Central memory CD8-positive, alpha-beta T cell (primary cell): ENCODE results near the gene XIRP2.

Experiments
- ATAC-seq: fragments of 150-1000 bp; cut with Tn5 transposase; replicated peaks from 2 replicates; pipeline ENCODE4 v1.10.0; 2022; ENCODE audit warnings: mild to moderate bottlenecking, moderate FRiP score, moderate number of reproducible peaks; ENCODE audit not compliant: poor library complexity, severe bottlenecking; ENCODE audit errors: extremely low read depth
- DNase-seq, 2 donors: peaks; one replicate each; pipeline ENCODE4 v3.0.0; 2021; ENCODE audit warnings: low spot score in 2 of 2
- H3K27ac Mint-ChIP-seq: one replicate; pipeline ENCODE4 v1.8.0; 2022; ENCODE audit warnings: low read depth, mild to moderate bottlenecking, moderate library complexity, mixed read lengths
- H3K27me3 Mint-ChIP-seq: one replicate; pipeline ENCODE4 v1.8.0; 2022; ENCODE audit warnings: mixed read lengths
- H3K36me3 Mint-ChIP-seq: one replicate; pipeline ENCODE4 v1.8.0; 2022; ENCODE audit warnings: mild to moderate bottlenecking, moderate library complexity, mixed read lengths; ENCODE audit not compliant: insufficient read depth
- H3K4me1 Mint-ChIP-seq: one replicate; pipeline ENCODE4 v1.8.0; 2022; ENCODE audit warnings: mixed read lengths
- H3K4me3 Mint-ChIP-seq: one replicate; pipeline ENCODE4 v1.8.0; 2022; ENCODE audit warnings: mild to moderate bottlenecking, moderate library complexity, mixed read lengths
- H3K9me3 Mint-ChIP-seq: one replicate; pipeline ENCODE4 v1.8.0; 2022; ENCODE audit warnings: mixed read lengths

The XIRP2 gene

GRCh38 chr2:167157523-167157922 is 269.2 kb downstream of the XIRP2 start:
- Mint-ChIP-seq H3K27ac (no peak overlapping the region), H3K27me3 (no peaks in the 10 kb centered on the region), H3K4me3 (no peak overlapping the region), H3K4me1 (no peaks in the 10 kb centered on the region), H3K9me3 (peaks cover 20% of the 10 kb centered on the region), H3K36me3 (no peaks in the 10 kb centered on the region)
- DNase-seq, result no peak
- no peak for ATAC-seq

- H3K9me3 Mint-ChIP-seq, result peaks cover 24% of the 10 kb centered on the region
- DNase-seq, result no peak
- no peaks in the 10 kb centered on the region for H3K4me1 Mint-ChIP-seq
- H3K4me3 Mint-ChIP-seq, result no peak overlapping the region
- no peaks in the 10 kb centered on the region for H3K27me3 Mint-ChIP-seq
- H3K36me3 Mint-ChIP-seq, result no peaks in the 10 kb centered on the region
- H3K27ac Mint-ChIP-seq, result no peak overlapping the region
- ATAC-seq, result no peak
These were observed 288.9 kb downstream of the XIRP2 start for GRCh38 chr2:167177196-167177595.

- ATAC-seq (no peak), DNase-seq (no peak)
- no peak overlapping the region for H3K27ac Mint-ChIP-seq
- peaks cover 7% of the 10 kb centered on the region for H3K9me3 Mint-ChIP-seq
- H3K4me3 Mint-ChIP-seq, result no peak overlapping the region
- no peaks in the 10 kb centered on the region for H3K4me1 Mint-ChIP-seq
- no peaks in the 10 kb centered on the region for H3K36me3 Mint-ChIP-seq
- H3K27me3 Mint-ChIP-seq, result no peaks in the 10 kb centered on the region
These were observed 292.9 kb downstream of the XIRP2 start for GRCh38 chr2:167181134-167181533.

DNA sequence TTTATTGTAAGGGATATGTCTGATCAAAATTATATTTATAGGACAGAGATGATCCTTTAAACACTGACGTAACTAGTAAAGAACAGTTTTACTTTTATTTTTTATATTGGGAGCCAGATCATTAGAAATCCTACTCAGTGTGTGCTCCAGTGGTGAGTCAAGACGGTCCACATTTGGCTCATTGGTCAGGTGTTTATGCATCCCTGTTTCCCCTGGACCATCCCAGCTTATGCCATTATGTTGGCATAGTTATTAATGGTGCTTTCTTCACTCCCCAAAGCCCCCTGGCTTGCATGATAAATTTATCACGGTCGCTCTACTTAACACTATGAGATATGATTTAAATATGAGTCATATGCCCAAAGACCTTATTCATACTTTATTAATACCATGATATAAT is 293.4 kb downstream of the XIRP2 start:
- no peak for ATAC-seq
- H3K4me3 Mint-ChIP-seq, result no peak overlapping the region
- DNase-seq, result no peak

GRCh38 chr2:167182403-167182802 is 294.1 kb downstream of the XIRP2 start:
- DNase-seq, result no peak
- H3K36me3 Mint-ChIP-seq, result no peaks in the 10 kb centered on the region
- ATAC-seq, result no peak
- no peaks in the 10 kb centered on the region for H3K4me1 Mint-ChIP-seq
- no peak overlapping the region for H3K4me3 Mint-ChIP-seq
- no peaks in the 10 kb centered on the region for H3K27me3 Mint-ChIP-seq
- no peak overlapping the region for H3K27ac Mint-ChIP-seq
- H3K9me3 Mint-ChIP-seq, result no peaks in the 10 kb centered on the region

More for the DNA sequence above, 293.4 kb downstream of the XIRP2 start:
- no peak overlapping the region for H3K27ac Mint-ChIP-seq
- peaks cover 2% of the 10 kb centered on the region for H3K9me3 Mint-ChIP-seq
- H3K36me3 Mint-ChIP-seq, result no peaks in the 10 kb centered on the region
- no peaks in the 10 kb centered on the region for H3K4me1 Mint-ChIP-seq
- no peaks in the 10 kb centered on the region for H3K27me3 Mint-ChIP-seq

DNA sequence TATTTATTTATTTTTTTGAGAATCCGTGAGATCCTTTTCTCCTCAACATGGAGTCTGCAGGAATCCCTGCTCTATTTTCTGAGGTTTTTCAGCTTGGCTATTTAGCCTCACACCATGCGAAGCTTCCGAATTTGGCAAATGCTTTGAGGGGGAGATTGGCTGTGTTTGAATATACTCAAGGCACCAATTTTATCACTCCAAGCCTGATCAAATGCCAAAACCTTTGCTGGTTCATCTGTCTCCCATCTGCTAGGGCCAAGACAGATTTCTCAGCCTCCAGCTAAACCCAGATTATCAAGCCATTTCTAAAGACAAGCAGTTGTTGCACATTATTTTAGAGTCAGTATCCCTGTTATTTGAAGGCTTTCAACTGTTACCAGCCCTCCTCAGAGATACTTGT is 295.7 kb downstream of the XIRP2 start:
- no peaks in the 10 kb centered on the region for H3K4me1 Mint-ChIP-seq
- DNase-seq, result no peak
- no peak overlapping the region for H3K27ac Mint-ChIP-seq
- no peak for ATAC-seq
- no peak overlapping the region for H3K4me3 Mint-ChIP-seq
- no peaks in the 10 kb centered on the region for H3K36me3 Mint-ChIP-seq
- no peaks in the 10 kb centered on the region for H3K9me3 Mint-ChIP-seq
- H3K27me3 Mint-ChIP-seq, result no peaks in the 10 kb centered on the region

GRCh38 chr2:167186465-167186864 is 298.2 kb downstream of the XIRP2 start:
- Mint-ChIP-seq H3K27ac (no peak overlapping the region), H3K27me3 (no peaks in the 10 kb centered on the region), H3K9me3 (no peaks in the 10 kb centered on the region), H3K4me1 (no peaks in the 10 kb centered on the region), H3K4me3 (no peak overlapping the region), H3K36me3 (no peaks in the 10 kb centered on the region)
- DNase-seq (no peak), ATAC-seq (no peak)

- Mint-ChIP-seq H3K27ac (no peak overlapping the region), H3K4me3 (no peak overlapping the region), H3K27me3 (no peaks in the 10 kb centered on the region), H3K9me3 (no peaks in the 10 kb centered on the region), H3K4me1 (no peaks in the 10 kb centered on the region), H3K36me3 (no peaks in the 10 kb centered on the region)
- ATAC-seq (no peak), DNase-seq (no peak)
These were observed 298.9 kb downstream of the XIRP2 start for GRCh38 chr2:167187049-167187727.

DNA sequence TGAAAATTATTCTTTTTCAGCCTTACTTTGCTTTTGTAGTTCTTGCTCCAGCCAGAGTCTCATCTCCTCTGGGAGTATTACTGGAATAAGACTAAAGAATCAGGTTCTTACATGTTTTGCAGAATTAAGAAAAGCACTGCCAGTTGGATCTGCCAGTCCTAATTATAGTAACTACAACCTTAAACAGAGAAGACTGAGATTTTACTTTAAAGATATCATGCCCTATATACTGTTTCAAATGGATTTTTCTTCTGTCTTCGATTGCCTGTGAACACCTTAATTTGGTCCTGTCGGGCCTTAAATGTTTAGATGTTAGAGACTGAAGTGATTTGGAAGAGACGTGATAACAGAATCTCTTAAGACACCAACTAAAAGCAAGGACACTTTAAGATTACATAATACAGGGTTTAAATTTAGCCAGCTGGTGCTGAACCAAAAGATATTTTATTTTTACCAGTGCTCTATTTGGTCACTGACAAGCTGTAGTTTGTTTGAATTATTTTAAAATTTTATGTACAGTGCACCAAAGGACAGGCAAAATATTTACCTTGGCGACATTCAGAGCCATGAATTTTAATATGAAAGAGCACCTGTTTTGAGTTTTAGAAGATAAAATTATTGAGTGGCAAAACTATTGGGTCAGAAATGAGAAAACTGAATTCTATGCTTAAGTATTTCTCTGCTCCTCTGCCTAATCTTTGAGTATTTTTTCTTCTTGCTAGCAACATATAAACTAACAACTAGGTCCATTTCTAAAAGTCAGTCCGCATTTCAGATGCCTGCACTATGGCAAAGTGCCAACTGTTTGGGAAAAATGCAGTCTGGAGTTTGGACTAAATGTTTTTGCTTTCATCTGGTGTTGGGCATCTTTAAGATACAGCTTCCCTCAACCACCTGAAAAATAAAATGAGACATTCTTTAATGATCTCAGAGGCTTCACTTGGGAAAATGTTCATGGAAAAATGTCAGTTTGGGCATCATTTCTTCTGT is 300.0 kb downstream of the XIRP2 start:
- Mint-ChIP-seq H3K27me3 (no peaks in the 10 kb centered on the region), H3K4me1 (no peaks in the 10 kb centered on the region), H3K9me3 (no peaks in the 10 kb centered on the region), H3K36me3 (no peaks in the 10 kb centered on the region), H3K4me3 (no peak overlapping the region), H3K27ac (no peak overlapping the region)
- ATAC-seq, result no peak
- no peak for DNase-seq

- Mint-ChIP-seq H3K4me3 (no peak overlapping the region), H3K27ac (no peak overlapping the region), H3K4me1 (no peaks in the 10 kb centered on the region), H3K27me3 (no peaks in the 10 kb centered on the region), H3K36me3 (no peaks in the 10 kb centered on the region), H3K9me3 (peaks cover 4% of the 10 kb centered on the region)
- no peak for ATAC-seq
- no peak for DNase-seq
These were observed 301.8 kb downstream of the XIRP2 start for GRCh38 chr2:167190053-167190452.

DNA sequence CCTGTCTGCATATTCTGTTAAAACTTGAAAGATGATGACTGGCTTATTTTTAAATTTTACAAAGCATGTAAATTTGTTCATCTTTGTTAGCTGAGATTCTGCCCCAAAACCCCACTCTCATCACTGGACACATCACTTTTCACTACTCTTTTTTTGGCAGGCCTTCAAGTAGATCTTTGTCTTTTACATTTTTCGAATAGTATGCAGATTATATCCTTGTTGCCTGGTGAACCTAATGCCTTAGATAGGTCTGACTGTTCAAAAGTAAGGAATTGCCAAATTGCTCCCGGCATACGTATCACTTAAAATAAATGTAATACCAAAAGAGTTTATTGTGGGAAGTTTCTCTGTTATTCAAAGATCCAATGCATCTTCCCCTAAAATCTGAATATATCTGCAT is 303.3 kb downstream of the XIRP2 start:
- Mint-ChIP-seq H3K36me3 (no peaks in the 10 kb centered on the region), H3K4me1 (no peaks in the 10 kb centered on the region), H3K27ac (no peak overlapping the region), H3K9me3 (peaks cover 9% of the 10 kb centered on the region), H3K4me3 (no peak overlapping the region), H3K27me3 (no peaks in the 10 kb centered on the region)
- DNase-seq (no peak), ATAC-seq (no peak)

GRCh38 chr2:167192833-167193232 is 304.6 kb downstream of the XIRP2 start:
- Mint-ChIP-seq H3K4me1 (no peaks in the 10 kb centered on the region), H3K27ac (no peak overlapping the region), H3K4me3 (no peak overlapping the region), H3K9me3 (peaks cover 9% of the 10 kb centered on the region), H3K27me3 (no peaks in the 10 kb centered on the region), H3K36me3 (no peaks in the 10 kb centered on the region)
- ATAC-seq (no peak), DNase-seq (no peak)
